HCT116 (cell line): Measurements from ENCODE around the gene CDH4.

Experiments
- CEBPB ChIP-seq: IDR thresholded peaks from 2 replicates; pipeline ENCODE4 v1.6.1; 2012; ENCODE audit warnings: low read depth
- CTCF ChIP-seq, 3 experiments: fragments of 200-600 bp in 1 of 3; sonication (generic) in 1 of 3; IDR thresholded peaks in 2 of 3; conservative IDR thresholded peaks in 1 of 3; 2 replicates each; pipeline ENCODE4 v1.5.1; 2012 to 2017; ENCODE audit warnings: low read depth in 2 of 3, low read length in 2 of 3, antibody characterized with exemption in 1 of 3, borderline replicate concordance in 1 of 3, control low read depth in 1 of 3, mild to moderate bottlenecking in 1 of 3, mixed read lengths in 1 of 3, mixed run types in 1 of 3, moderate library complexity in 1 of 3; ENCODE audit not compliant: insufficient read depth in 1 of 3
- EZH2 ChIP-seq: fragments of 200-600 bp; sonication (generic); IDR thresholded peaks from 2 replicates; pipeline ENCODE4 v1.6.1; 2017; ENCODE audit warnings: antibody characterized with exemption, mixed run types
- EZH2phosphoT487 ChIP-seq: fragments of 200-600 bp; IDR thresholded peaks from 2 replicates; pipeline ENCODE4 v1.6.1; 2018; ENCODE audit warnings: antibody characterized with exemption, borderline replicate concordance
- JUND ChIP-seq: IDR thresholded peaks from 2 replicates; pipeline ENCODE4 v1.6.1; 2012
- POLR2A ChIP-seq: IDR thresholded peaks from 2 replicates; pipeline ENCODE4 v1.7.0; 2011; ENCODE audit warnings: borderline replicate concordance; ENCODE audit not compliant: insufficient read depth, insufficient read length; ENCODE audit errors: extremely low read depth
- POLR2AphosphoS5 ChIP-seq: IDR thresholded peaks from 2 replicates; pipeline ENCODE4 v1.6.1; 2011; ENCODE audit warnings: mild to moderate bottlenecking, low read depth, low read length, moderate library complexity
- RAD21 ChIP-seq: IDR thresholded peaks from 2 replicates; pipeline ENCODE4 v1.6.1; 2012; ENCODE audit warnings: low read depth, mild to moderate bottlenecking
- SIN3A ChIP-seq: IDR thresholded peaks from 2 replicates; pipeline ENCODE4 v1.6.1; 2012; ENCODE audit warnings: low read depth
- SP1 ChIP-seq: IDR thresholded peaks from 2 replicates; pipeline ENCODE4 v1.6.1; 2012; ENCODE audit warnings: low read depth
- TCF7L2 ChIP-seq: IDR thresholded peaks from 2 replicates; pipeline ENCODE4 v1.7.0; 2011; ENCODE audit warnings: borderline replicate concordance, inconsistent platforms; ENCODE audit not compliant: insufficient read depth, insufficient read length; ENCODE audit errors: extremely low read depth
- YY1 ChIP-seq: IDR thresholded peaks from 2 replicates; pipeline ENCODE4 v1.6.1; 2011; ENCODE audit warnings: low read length, low read depth, moderate library complexity, mild to moderate bottlenecking; ENCODE audit not compliant: insufficient replicate concordance; ENCODE audit errors: extremely low read depth
- ZNF274 ChIP-seq: fragments of 200-500 bp; sonication (Bioruptor generic); IDR thresholded peaks from 2 replicates; pipeline ENCODE4 v1.6.1; 2014; ENCODE audit warnings: mild to moderate bottlenecking, low read depth, low read length, inconsistent platforms
- TF ChIP-seq, protein P1 (sequence below): IDR thresholded peaks from 2 replicates; pipeline ENCODE4 v1.6.1; 2011; ENCODE audit warnings: mild to moderate bottlenecking, low read length, moderate library complexity; ENCODE audit not compliant: insufficient replicate concordance; ENCODE audit errors: extremely low read depth

DNA sequence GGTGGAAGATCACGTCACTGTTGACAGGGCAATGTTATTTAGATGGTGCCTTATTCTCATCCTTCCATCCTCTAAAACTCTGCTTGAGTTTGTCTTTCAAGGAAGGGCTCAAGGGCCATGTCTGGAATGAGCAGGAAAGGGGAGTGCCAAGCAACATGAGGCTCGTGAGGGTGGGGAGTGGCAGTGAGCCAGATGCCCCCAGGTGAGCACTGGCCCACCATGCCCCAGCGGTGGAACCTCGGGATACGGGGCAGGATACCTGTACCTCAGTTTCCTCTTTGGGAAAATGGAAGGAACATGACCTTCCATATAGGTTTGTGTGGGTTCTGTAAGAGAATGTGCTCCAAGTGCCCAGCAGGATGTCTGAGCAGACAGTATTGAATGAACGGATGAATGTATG, 476.3 kb downstream of the CDH4 start:
- TF ChIP-seq ZNF274 (no peak), POLR2AphosphoS5 (no peak), SIN3A (no peak), CEBPB (no peak), EZH2phosphoT487 (no peak), CTCF (IDR thresholded peaks at IDR 0.05 in 2 of 3, conservative IDR thresholded peaks at IDR 0.05 in 1 of 3; ENCODE audit: borderline replicate concordance in 1 of 3, insufficient read depth in 1 of 3, low read depth in 2 of 3, low read length in 2 of 3) (no peak), TCF7L2 (no peak), POLR2A (no peak), EZH2 (no peak), SP1 (no peak), RAD21 (no peak), YY1 (no peak), JUND (no peak)
- TF ChIP-seq, protein P1, sequence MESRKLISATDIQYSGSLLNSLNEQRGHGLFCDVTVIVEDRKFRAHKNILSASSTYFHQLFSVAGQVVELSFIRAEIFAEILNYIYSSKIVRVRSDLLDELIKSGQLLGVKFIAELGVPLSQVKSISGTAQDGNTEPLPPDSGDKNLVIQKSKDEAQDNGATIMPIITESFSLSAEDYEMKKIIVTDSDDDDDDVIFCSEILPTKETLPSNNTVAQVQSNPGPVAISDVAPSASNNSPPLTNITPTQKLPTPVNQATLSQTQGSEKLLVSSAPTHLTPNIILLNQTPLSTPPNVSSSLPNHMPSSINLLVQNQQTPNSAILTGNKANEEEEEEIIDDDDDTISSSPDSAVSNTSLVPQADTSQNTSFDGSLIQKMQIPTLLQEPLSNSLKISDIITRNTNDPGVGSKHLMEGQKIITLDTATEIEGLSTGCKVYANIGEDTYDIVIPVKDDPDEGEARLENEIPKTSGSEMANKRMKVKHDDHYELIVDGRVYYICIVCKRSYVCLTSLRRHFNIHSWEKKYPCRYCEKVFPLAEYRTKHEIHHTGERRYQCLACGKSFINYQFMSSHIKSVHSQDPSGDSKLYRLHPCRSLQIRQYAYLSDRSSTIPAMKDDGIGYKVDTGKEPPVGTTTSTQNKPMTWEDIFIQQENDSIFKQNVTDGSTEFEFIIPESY, result no peak
